Coronary artery (tissue), 2 donors: ENCODE results near the gene CILP2.

Experiments
- DNase-seq: peaks from one replicate; pipeline ENCODE4 v3.0.0-alpha.2; 2017; ENCODE audit warnings: low spot score
- H3K27ac ChIP-seq, 2 donors: fragments of 200-600 bp; sonication (generic); one replicate each; pipeline ENCODE4 v1.5.1; 2016 to 2019
- H3K4me3 ChIP-seq: fragments of 200-600 bp; sonication (generic); 2 replicates; pipeline ENCODE4 v1.5.1; 2016; ENCODE audit warnings: mild to moderate bottlenecking, moderate library complexity
- TF ChIP-seq, protein P1 (sequence below): fragments of 200-600 bp; sonication (generic); IDR thresholded peaks from one replicate; pipeline ENCODE4 v1.5.1; 2019; ENCODE audit warnings: antibody characterized with exemption

CILP2 gene

GRCh38 chr19:19530889-19531288 lies 7.2 kb upstream of the CILP2 start:
- H3K27ac ChIP-seq, result no peak overlapping the region
- TF ChIP-seq, protein P1, sequence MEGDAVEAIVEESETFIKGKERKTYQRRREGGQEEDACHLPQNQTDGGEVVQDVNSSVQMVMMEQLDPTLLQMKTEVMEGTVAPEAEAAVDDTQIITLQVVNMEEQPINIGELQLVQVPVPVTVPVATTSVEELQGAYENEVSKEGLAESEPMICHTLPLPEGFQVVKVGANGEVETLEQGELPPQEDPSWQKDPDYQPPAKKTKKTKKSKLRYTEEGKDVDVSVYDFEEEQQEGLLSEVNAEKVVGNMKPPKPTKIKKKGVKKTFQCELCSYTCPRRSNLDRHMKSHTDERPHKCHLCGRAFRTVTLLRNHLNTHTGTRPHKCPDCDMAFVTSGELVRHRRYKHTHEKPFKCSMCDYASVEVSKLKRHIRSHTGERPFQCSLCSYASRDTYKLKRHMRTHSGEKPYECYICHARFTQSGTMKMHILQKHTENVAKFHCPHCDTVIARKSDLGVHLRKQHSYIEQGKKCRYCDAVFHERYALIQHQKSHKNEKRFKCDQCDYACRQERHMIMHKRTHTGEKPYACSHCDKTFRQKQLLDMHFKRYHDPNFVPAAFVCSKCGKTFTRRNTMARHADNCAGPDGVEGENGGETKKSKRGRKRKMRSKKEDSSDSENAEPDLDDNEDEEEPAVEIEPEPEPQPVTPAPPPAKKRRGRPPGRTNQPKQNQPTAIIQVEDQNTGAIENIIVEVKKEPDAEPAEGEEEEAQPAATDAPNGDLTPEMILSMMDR, result no peak
- H3K4me3 ChIP-seq, result no peak overlapping the region
- no peak for DNase-seq

- H3K27ac ChIP-seq, result no peak overlapping the region
- peak overlapping the region; percentile 37 for H3K4me3 ChIP-seq
- DNase-seq, result no peak
- TF ChIP-seq, protein P1, result peak; percentile 96
Measured at GRCh38 chr19:19531951-19532805, 5.9 kb upstream of the CILP2 start.

- DNase-seq, result no peak
- no peak overlapping the region for H3K27ac ChIP-seq
- H3K4me3 ChIP-seq, result no peak overlapping the region
- TF ChIP-seq, protein P1, result no peak
Measured at GRCh38 chr19:19532806-19533701, 5.0 kb upstream of the CILP2 start.

DNA sequence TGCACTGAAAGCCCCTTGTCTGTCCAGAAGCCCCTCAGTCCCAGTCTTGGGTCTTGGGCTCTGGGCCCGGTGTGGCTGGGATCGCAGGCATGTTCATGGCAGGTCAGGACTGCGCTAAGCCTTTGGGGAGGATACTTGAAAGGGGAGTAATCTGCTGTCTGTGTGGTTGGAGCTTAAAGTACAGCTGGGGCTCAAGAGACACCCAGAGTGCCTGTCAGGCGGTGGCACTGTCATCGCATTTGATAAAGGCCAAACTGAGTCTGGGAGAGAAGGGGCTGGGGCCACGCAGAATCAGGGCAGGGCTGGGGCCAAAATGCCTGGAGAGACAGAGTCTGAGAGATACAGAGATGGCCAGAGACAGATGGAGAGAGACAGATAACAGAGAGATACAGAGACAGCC lies 4.2 kb upstream of the CILP2 start:
- Histone ChIP-seq H3K4me3 (no peak overlapping the region), H3K27ac (no peak overlapping the region)
- TF ChIP-seq, protein P1, result no peak
- DNase-seq, result no peak

DNA sequence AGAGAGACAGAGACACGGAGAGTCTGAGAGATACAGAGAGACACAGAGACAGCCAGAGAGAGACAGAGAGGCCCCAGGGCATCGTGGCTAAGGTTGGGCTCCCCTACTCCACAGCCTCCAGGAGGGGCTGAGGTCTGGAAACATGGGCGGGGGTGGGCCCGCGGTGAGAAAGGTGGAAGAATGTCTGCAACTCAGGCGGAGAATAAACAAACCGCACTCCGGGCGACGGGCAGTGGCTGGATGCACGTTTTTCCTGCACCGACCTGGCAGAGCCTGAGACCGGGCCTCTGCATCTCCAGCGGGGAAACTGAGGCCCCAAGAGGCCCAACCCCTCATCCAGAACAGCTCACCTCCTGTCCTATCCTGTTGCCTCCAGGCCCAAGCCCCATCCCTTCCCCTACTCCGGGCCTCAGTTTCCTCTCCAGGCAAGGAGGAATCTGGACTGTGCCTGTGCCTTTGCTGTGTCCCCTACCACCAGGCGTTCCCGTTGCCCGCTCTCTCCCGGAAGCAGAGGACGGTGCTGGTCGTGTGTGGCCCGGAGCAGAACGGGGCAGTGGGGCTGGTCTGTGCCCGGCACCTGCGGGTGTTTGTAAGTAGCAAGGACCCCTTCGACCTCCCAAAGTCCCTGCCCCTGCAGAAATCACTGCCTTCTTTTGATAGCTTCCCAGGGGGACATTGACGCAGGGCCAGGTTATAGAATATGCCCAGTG lies 3.4 kb upstream of the CILP2 start:
- DNase-seq, result no peak
- H3K4me3 ChIP-seq, result no peak overlapping the region
- TF ChIP-seq, protein P1, result no peak
- H3K27ac ChIP-seq, result no peak overlapping the region

- Histone ChIP-seq H3K4me3 (no peak overlapping the region), H3K27ac (no peak overlapping the region)
- DNase-seq, result no peak
- TF ChIP-seq, protein P1, result no peak
Measured at GRCh38 chr19:19535311-19536191, 2.5 kb upstream of the CILP2 start.
